PC-3 (cell line): Measurements from ENCODE around the gene HAPLN3. TPM values are rescaled to one million over a fixed set of nuclear protein-coding genes. Genes with fewer than 3 reads are reported as not detected.

Experiments used
- ATAC-seq: fragments of 200-7000 bp; cut with Tn5 transposase; 2 replicates; pipeline ENCODE4 v1.9.1; 2020; ENCODE audit warnings: mild to moderate bottlenecking, moderate library complexity
- BruUV-seq: library from RNA; stranded (reverse); fragments of 400-500 nt; replicated peaks from 2 replicates; lab custom pipeline; 2021; lab: Mats Ljungman, UMichigan
- CTCF ChIA-PET: fragments of 300-600 bp; sonication (Branson Sonifier 250); formaldehyde crosslinking; loops from one replicate; lab custom pipeline; 2022; ENCODE audit warnings: antibody characterized with exemption; lab: Charles Lee
- POLR2A ChIA-PET: fragments of 300-600 bp; sonication (Branson Sonifier 250); formaldehyde crosslinking; loops from one replicate; lab custom pipeline; 2022; ENCODE audit warnings: antibody characterized with exemption; ENCODE audit not compliant: unreplicated experiment; lab: Charles Lee
- DNase-seq: peaks from one replicate; pipeline ENCODE4 v3.0.0-alpha.2; 2015
- H2AFZ ChIP-seq: fragments of 300-600 bp; sonication (generic); 2 replicates; pipeline ENCODE4 v1.6.0; 2016; ENCODE audit warnings: antibody characterized with exemption, low read length
- H3F3A ChIP-seq: fragments of 300-600 bp; sonication (generic); one replicate; pipeline ENCODE4 v1.6.0; 2017; ENCODE audit warnings: antibody characterized with exemption, low read length, control low read depth, mild to moderate bottlenecking; ENCODE audit not compliant: unreplicated experiment
- H3K27ac ChIP-seq: fragments of 300-600 bp; sonication (generic); 2 replicates; pipeline ENCODE4 v1.5.1; 2016; ENCODE audit warnings: mild to moderate bottlenecking, low read length
- H3K27me3 ChIP-seq: fragments of 300-600 bp; sonication (generic); 2 replicates; pipeline ENCODE4 v1.6.1; 2016; ENCODE audit warnings: low read length, mixed read lengths
- H3K36me3 ChIP-seq: fragments of 300-600 bp; sonication (generic); 2 replicates; pipeline ENCODE4 v1.6.1; 2016; ENCODE audit warnings: low read depth, mixed run types, low read length, mixed read lengths
- H3K4me1 ChIP-seq: fragments of 300-600 bp; sonication (generic); 2 replicates; pipeline ENCODE4 v1.5.1; 2016; ENCODE audit warnings: low read length; ENCODE audit not compliant: insufficient read depth
- H3K4me2 ChIP-seq: fragments of 300-600 bp; sonication (generic); 2 replicates; pipeline ENCODE4 v1.6.0; 2016; ENCODE audit warnings: low read length
- H3K4me3 ChIP-seq: fragments of 300-600 bp; sonication (generic); 2 replicates; pipeline ENCODE4 v1.5.1; 2016; ENCODE audit warnings: mild to moderate bottlenecking, low read length, mixed read lengths
- H3K79me2 ChIP-seq: fragments of 300-600 bp; sonication (generic); 2 replicates; pipeline ENCODE4 v1.6.1; 2017; ENCODE audit warnings: low read length, mixed read lengths
- H3K9ac ChIP-seq: fragments of 300-600 bp; sonication (generic); 2 replicates; pipeline ENCODE4 v1.6.0; 2016; ENCODE audit warnings: mild to moderate bottlenecking, low read length
- H3K9me2 ChIP-seq: fragments of 300-600 bp; sonication (generic); replicated peaks from 2 replicates; pipeline ENCODE4 v1.6.1; 2016; ENCODE audit warnings: mixed run types, low read length, mixed read lengths
- H3K9me3 ChIP-seq: fragments of 300-600 bp; sonication (generic); 2 replicates; pipeline ENCODE4 v1.6.1; 2016; ENCODE audit warnings: low read length, mixed read lengths
- H4K20me1 ChIP-seq: fragments of 300-600 bp; sonication (generic); 2 replicates; pipeline ENCODE4 v1.6.1; 2016; ENCODE audit warnings: low read length, mixed read lengths
- EZH2 ChIP-seq: fragments of 300-600 bp; sonication (generic); IDR thresholded peaks from one replicate; pipeline ENCODE4 v1.6.1; 2017; ENCODE audit warnings: antibody characterized with exemption, mild to moderate bottlenecking, low read length; ENCODE audit not compliant: unreplicated experiment
- EZH2phosphoT487 ChIP-seq: fragments of 300-600 bp; sonication (generic); IDR thresholded peaks from 2 replicates; pipeline ENCODE4 v1.6.1; 2018; ENCODE audit warnings: mild to moderate bottlenecking, antibody characterized with exemption, low read length, borderline replicate concordance
- intact Hi-C: fragments of 100-400 bp; cut with micrococcal nuclease; formaldehyde crosslinking; loops from 2 replicates; pipeline ENCODE4 v1.9.0; 2023
- total RNA-seq: library from RNA; depleted of rRNA; stranded (reverse); fragments of >200 nt; gene quantifications from 2 replicates; pipeline ENCODE4 v1.2.3, GENCODE V29; 2014
- TF ChIP-seq, protein P1 (sequence below): fragments of 300-600 bp; sonication (generic); conservative IDR thresholded peaks from 2 replicates; pipeline ENCODE4 v1.5.1; 2017; ENCODE audit warnings: antibody characterized with exemption, low read depth, mild to moderate bottlenecking, low read length

HAPLN3 gene
- total RNA-seq, 1 experiment from 2014 or later = 1.1 TPM

DNA sequence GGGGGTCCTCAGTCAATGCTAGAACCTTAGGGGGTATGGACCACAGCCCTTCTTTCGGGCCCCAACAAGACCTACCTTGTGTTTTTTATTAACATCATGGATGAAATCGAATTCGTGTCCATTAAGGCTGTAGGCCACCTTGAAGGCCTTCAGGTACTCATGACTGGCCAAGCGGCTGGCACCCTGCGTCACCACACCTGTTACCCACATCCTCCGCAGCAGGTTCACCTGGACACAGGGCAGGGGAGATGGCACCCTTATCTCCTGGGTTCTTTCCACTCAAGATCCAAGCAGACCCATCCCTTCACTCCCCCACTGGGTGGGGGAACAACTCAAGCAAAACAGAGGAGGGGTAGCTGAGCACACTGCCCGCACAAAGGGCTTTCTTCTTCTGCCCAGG, 11.2 kb upstream of the HAPLN3 start:
- Histone ChIP-seq H3K9ac (no peak overlapping the region), H2AFZ (no peak overlapping the region), H3K27ac (no peak overlapping the region), H3F3A (no peaks in the 10 kb centered on the region), H3K4me2 (no peak overlapping the region), H3K9me3 (no peaks in the 10 kb centered on the region), H4K20me1 (no peaks in the 10 kb centered on the region), H3K4me1 (peaks cover 13% of the 10 kb centered on the region), H3K36me3 (no peaks in the 10 kb centered on the region; the same call in 1 of the 2 replicates), H3K27me3 (no peaks in the 10 kb centered on the region), H3K4me3 (no peak overlapping the region), H3K79me2 (no peaks in the 10 kb centered on the region), H3K9me2 (no peaks in the 10 kb centered on the region)
- intact Hi-C loops = loop anchor here (10.0 kb wide), 1 partner anchor 268 kb away; no protein-coding TSS in a partner anchor
- ATAC-seq (no peak), DNase-seq (no peak)
- POLR2A ChIA-PET = no interaction called here
- TF ChIP-seq EZH2 = no peak
- TF ChIP-seq, protein P1, sequence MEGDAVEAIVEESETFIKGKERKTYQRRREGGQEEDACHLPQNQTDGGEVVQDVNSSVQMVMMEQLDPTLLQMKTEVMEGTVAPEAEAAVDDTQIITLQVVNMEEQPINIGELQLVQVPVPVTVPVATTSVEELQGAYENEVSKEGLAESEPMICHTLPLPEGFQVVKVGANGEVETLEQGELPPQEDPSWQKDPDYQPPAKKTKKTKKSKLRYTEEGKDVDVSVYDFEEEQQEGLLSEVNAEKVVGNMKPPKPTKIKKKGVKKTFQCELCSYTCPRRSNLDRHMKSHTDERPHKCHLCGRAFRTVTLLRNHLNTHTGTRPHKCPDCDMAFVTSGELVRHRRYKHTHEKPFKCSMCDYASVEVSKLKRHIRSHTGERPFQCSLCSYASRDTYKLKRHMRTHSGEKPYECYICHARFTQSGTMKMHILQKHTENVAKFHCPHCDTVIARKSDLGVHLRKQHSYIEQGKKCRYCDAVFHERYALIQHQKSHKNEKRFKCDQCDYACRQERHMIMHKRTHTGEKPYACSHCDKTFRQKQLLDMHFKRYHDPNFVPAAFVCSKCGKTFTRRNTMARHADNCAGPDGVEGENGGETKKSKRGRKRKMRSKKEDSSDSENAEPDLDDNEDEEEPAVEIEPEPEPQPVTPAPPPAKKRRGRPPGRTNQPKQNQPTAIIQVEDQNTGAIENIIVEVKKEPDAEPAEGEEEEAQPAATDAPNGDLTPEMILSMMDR = no peak
- no peak for TF ChIP-seq EZH2phosphoT487
- no TSS peak for BruUV-seq
- CTCF ChIA-PET = no interaction called here

DNA sequence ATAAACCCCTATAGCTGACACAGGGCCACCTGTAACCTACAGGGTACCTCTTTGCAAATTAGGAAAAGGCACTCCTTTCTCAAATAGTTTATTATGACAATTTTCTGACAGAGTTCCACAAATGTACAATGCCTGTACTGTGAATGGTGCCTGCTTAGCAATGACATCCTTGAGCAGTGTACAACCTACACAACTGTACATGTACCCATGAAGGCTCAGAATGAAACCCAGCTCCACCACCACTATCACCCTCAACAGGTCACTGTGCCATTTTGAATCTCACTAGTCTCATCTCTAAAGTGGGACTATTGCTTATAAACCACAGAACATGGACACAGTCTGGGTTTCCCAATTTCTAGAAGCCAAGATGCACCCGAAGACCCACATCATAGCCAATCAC, 10.8 kb upstream of the HAPLN3 start:
- Histone ChIP-seq H3K27ac (no peak overlapping the region), H3K4me1 (peaks cover 9% of the 10 kb centered on the region; the same call in 1 of the 2 replicates), H3K4me2 (no peak overlapping the region), H3K4me3 (no peak overlapping the region), H3K36me3 (no peaks in the 10 kb centered on the region; the same call in 1 of the 2 replicates), H3K9ac (no peak overlapping the region), H3K9me2 (no peaks in the 10 kb centered on the region), H3K9me3 (no peaks in the 10 kb centered on the region), H4K20me1 (no peaks in the 10 kb centered on the region), H2AFZ (no peak overlapping the region), H3K79me2 (no peaks in the 10 kb centered on the region), H3F3A (no peaks in the 10 kb centered on the region), H3K27me3 (no peaks in the 10 kb centered on the region)
- POLR2A ChIA-PET = no interaction called here
- CTCF ChIA-PET = interaction anchor here (1.4 kb wide), 1 partner anchor 98 kb away, joined by 6 read pairs; no protein-coding TSS in a partner anchor
- intact Hi-C loops = loop anchor here (10.0 kb wide), 1 partner anchor 269 kb away; no protein-coding TSS in a partner anchor
- DNase-seq (no peak), ATAC-seq (no peak)
- no peak for TF ChIP-seq EZH2phosphoT487
- TF ChIP-seq EZH2 = no peak
- TF ChIP-seq, protein P1 = no peak
- BruUV-seq = no TSS peak

DNA sequence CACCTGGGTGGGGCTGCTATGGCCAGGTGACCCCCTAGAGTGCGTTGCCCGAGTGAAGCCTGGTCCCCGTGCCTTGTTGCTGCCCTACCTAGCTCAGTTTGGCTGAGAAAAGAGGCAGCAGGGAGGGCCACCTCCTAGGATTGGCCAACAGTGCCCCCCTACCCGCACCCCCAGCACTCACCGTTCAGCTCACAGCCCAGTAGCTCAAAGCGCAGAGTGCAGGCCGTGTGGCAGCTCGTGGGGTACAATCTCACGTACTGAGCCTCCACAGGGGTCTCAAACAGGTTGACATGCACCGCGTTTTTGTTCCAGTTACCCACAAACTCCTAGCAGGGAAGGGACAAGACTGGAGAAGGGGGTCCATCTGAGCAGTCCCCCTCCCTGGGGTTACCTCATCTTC, 10.2 kb upstream of the HAPLN3 start:
- H3K27me3 ChIP-seq = no peaks in the 10 kb centered on the region
- no peak for ATAC-seq
- no peaks in the 10 kb centered on the region for H3K9me2 ChIP-seq
- H3K9me3 ChIP-seq = no peaks in the 10 kb centered on the region
- BruUV-seq = no TSS peak
- ChIA-PET CTCF (interaction anchor here (1.4 to 1.5 kb wide), 3 partner anchors 13 to 112 kb away, joined by 3 to 12 read pairs (median 6); no protein-coding TSS in a partner anchor), POLR2A (no interaction called here)
- H3F3A ChIP-seq = no peaks in the 10 kb centered on the region
- H3K4me1 ChIP-seq = peaks cover 14% of the 10 kb centered on the region; the same call in 1 of the 2 replicates
- no peak for DNase-seq
- H3K9ac ChIP-seq = no peak overlapping the region
- H3K36me3 ChIP-seq = no peaks in the 10 kb centered on the region; the same call in 1 of the 2 replicates
- intact Hi-C loops = loop anchor here (2.0 to 10.0 kb wide), 2 partner anchors 75 to 269 kb away; no protein-coding TSS in a partner anchor
- H3K27ac ChIP-seq = no peak overlapping the region
- TF ChIP-seq, protein P1 = no peak
- TF ChIP-seq EZH2phosphoT487 (no peak), EZH2 (no peak)
- H3K4me3 ChIP-seq = no peak overlapping the region
- no peaks in the 10 kb centered on the region for H3K79me2 ChIP-seq
- H4K20me1 ChIP-seq = no peaks in the 10 kb centered on the region
- no peak overlapping the region for H2AFZ ChIP-seq
- no peak overlapping the region for H3K4me2 ChIP-seq
